Measurements from ENCODE around the gene AHNAK2. TPM values are rescaled to one million over a fixed set of nuclear protein-coding genes. Genes with fewer than 3 reads are reported as not detected.

The AHNAK2 gene
- total RNA-seq, 1 experiment from 2014 or later, result 45.0 TPM

DNA sequence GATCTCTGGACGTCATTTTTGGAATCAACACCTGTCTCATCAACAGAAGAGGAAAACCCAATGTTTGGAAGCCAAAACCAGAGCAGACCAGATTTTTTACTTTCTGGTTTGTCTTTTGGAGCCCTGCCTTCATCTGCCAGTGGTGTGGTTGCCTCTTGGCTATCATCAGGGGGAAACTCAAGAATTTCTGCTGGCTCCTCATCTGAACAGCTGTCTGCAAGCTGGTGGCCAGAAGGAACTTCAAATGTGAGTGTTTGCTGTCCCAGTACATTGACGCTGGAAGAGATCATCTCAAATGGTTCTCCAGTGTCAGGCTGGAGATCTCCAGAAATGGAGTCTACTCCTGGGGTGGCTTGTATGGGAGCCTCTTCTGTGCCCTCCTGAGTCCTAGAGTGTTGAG is 39.7 kb downstream of the AHNAK2 start (continued):
- TF ChIP-seq REST (IDR thresholded peaks at IDR 0.05; ENCODE audit: low read depth) (no peak), JUND (IDR thresholded peaks at IDR 0.05) (no peak), SIN3A (IDR thresholded peaks at IDR 0.05; ENCODE audit: low read depth) (no peak)

- ChIA-PET POLR2A (interaction anchor here (0.6 kb wide), 1 partner anchor 445 kb away, joined by 3 read pairs; no protein-coding TSS in a partner anchor), RAD21 (ENCODE audit: low non-redundant PET in 1 of 2, low total read pairs in 2 of 2, uncharacterized antibody in 2 of 2, unreplicated experiment in 2 of 2) (no interaction called here), CTCF (interaction anchor here (0.9 kb wide), 1 partner anchor 36 kb away, joined by 3 read pairs; no protein-coding TSS in a partner anchor)
- Histone ChIP-seq H3K27me3 (ENCODE audit: insufficient read depth, low read length) (no peaks in the 10 kb centered on the region), H4K20me1 (ENCODE audit: insufficient read depth) (no peaks in the 10 kb centered on the region), H2AFZ (ENCODE audit: low read depth, low read length, poor library complexity, severe bottlenecking) (no peak overlapping the region), H3K79me2 (ENCODE audit: insufficient read depth, low read length) (no peaks in the 10 kb centered on the region), H3K9ac (ENCODE audit: low read length) (no peak overlapping the region), H3K9me2 (ENCODE audit: insufficient read depth) (no peaks in the 10 kb centered on the region), H3K4me1 (ENCODE audit: control insufficient read depth in 1 of 2, insufficient read depth in 2 of 2, low read length in 2 of 2) (peaks cover 0 to 4% of the 10 kb centered on the region in 2 experiments; a peak in 1 of 4 replicates), H3K9me3 (ENCODE audit: control insufficient read depth in 1 of 2, insufficient read depth in 1 of 2, low read depth in 1 of 2, low read length in 2 of 2) (no peaks in the 10 kb centered on the region), H3K4me2 (ENCODE audit: low read length) (no peak overlapping the region), H3K27ac (ENCODE audit: low read depth, low read length) (no peak overlapping the region), H3K36me3 (ENCODE audit: control insufficient read depth in 1 of 2, insufficient read depth in 2 of 2, low read length in 2 of 2) (no peaks in the 10 kb centered on the region), H3K4me3 (replicated peaks in 1 of 2; ENCODE audit: low read depth in 1 of 2, low read length in 2 of 2) (no peak overlapping the region)
- no peak for ATAC-seq
- intact Hi-C loops (cut with micrococcal nuclease), result no loop called here
- TSS peak; percentile 21 for BruUV-seq (replicated peaks)
- DNase-seq (ENCODE audit: low read depth, low spot score), result no peak
- no peak for TF ChIP-seq JUND (IDR thresholded peaks at IDR 0.05)
- TF ChIP-seq, protein P1, sequence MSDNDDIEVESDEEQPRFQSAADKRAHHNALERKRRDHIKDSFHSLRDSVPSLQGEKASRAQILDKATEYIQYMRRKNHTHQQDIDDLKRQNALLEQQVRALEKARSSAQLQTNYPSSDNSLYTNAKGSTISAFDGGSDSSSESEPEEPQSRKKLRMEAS (IDR thresholded peaks at IDR 0.05), result no peak
- no peak for TF ChIP-seq ATF3 (IDR thresholded peaks at IDR 0.05)
- TF ChIP-seq CEBPB (IDR thresholded peaks at IDR 0.05; ENCODE audit: low read depth), result no peak
- TF ChIP-seq, protein P2, sequence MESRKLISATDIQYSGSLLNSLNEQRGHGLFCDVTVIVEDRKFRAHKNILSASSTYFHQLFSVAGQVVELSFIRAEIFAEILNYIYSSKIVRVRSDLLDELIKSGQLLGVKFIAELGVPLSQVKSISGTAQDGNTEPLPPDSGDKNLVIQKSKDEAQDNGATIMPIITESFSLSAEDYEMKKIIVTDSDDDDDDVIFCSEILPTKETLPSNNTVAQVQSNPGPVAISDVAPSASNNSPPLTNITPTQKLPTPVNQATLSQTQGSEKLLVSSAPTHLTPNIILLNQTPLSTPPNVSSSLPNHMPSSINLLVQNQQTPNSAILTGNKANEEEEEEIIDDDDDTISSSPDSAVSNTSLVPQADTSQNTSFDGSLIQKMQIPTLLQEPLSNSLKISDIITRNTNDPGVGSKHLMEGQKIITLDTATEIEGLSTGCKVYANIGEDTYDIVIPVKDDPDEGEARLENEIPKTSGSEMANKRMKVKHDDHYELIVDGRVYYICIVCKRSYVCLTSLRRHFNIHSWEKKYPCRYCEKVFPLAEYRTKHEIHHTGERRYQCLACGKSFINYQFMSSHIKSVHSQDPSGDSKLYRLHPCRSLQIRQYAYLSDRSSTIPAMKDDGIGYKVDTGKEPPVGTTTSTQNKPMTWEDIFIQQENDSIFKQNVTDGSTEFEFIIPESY (IDR thresholded peaks at IDR 0.05; ENCODE audit: extremely low read depth, insufficient replicate concordance, low read length), result no peak
- no peak for TF ChIP-seq SP1 (IDR thresholded peaks at IDR 0.05; ENCODE audit: low read depth)
- no peak for TF ChIP-seq ZFX (IDR thresholded peaks at IDR 0.05)
- no peak for TF ChIP-seq FOSL1 (IDR thresholded peaks at IDR 0.05; ENCODE audit: low read depth)
- no peak for TF ChIP-seq EGR1 (IDR thresholded peaks at IDR 0.05; ENCODE audit: low read depth)
- no peak for TF ChIP-seq REST (IDR thresholded peaks at IDR 0.05; ENCODE audit: low read depth)
- no peak for TF ChIP-seq SIN3A (IDR thresholded peaks at IDR 0.05; ENCODE audit: low read depth)
- TF ChIP-seq EZH2phosphoT487 (IDR thresholded peaks at IDR 0.05; ENCODE audit: borderline replicate concordance), result no peak
Measured at GRCh38 chr14:104937694-104938365, 40.3 kb downstream of the AHNAK2 start.

Measured in HCT116 (cell line).